ENCODE measurements around the gene NINJ2.
A peak's percentile ranks its signal among the peaks of the same experiment; 100 is the strongest.

NINJ2 gene

DNA sequence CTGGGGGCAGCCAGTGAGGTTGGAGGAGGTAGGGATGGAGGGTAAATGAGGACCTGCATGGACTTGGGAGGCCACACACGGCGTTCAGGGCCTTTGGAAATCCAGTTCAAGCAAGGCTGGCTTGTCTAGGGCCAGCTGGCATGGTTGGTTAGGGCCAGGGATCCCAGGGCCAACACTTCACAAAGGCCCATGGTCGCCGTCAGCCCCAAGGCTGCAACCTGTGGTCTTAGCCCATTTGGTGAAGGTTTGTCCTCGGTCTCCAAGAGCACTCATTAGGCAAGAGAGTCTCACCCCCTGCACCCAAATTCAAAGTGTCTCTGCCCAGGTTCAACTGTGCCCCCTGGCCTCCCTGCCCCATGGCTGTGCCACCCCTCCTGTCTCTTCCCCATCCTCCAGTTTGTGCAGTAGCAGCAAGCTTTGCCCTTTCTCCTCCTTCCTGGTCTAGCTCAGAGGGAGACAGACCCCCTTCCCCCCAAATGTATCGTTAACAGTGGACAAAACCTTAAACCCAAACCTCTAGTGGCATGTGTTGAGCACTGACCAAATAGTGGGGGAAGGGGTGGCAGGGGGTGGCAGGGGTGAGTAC is 94.1 kb downstream of the NINJ2 start:
- Mint-ChIP-seq H3K9me3 (no peaks in the 10 kb centered on the region), H3K27ac (no peak overlapping the region), H3K4me1 (peaks cover 60% of the 10 kb centered on the region), H3K4me3 (peak overlapping the region in 1 of 2 donors; percentile 91), H3K27me3 (no peaks in the 10 kb centered on the region)
- DNase-seq (no peak), ATAC-seq (no peak)

GRCh38 chr12:568486-568885 is 94.8 kb downstream of the NINJ2 start:
- Mint-ChIP-seq H3K27ac (peak overlapping the region in 1 of 2 donors; percentile 17), H3K4me1 (peaks cover 63% of the 10 kb centered on the region), H3K4me3 (no peak overlapping the region), H3K9me3 (no peaks in the 10 kb centered on the region), H3K27me3 (no peaks in the 10 kb centered on the region)
- ATAC-seq (no peak), DNase-seq (no peak)

- ATAC-seq (no peak), DNase-seq (no peak)
- Mint-ChIP-seq H3K4me3 (no peak overlapping the region), H3K4me1 (peaks cover 70% of the 10 kb centered on the region), H3K27ac (no peak overlapping the region), H3K27me3 (no peaks in the 10 kb centered on the region), H3K9me3 (no peaks in the 10 kb centered on the region)
Measured at GRCh38 chr12:565589-566105, 97.6 kb downstream of the NINJ2 start.

DNA sequence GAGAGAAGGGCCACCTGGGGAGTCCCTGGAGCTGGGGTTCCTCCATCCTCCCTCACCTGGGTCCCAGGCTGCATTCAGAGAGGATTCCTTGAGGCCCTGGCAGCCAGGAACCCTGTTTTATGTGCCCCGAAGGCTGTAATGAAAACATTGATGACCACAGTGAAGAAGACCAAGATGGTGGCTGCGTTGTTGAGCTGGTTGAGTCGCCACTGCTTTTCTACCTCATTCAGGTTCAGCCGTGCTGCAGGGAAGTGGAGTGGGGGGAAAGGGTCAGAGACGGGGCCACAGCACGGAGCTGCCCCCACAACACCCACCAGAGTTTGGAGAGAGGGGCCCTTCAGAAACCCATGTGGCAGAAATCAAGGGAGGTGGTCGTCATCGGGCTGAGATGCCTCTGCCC is 98.1 kb downstream of the NINJ2 start:
- H3K4me1 Mint-ChIP-seq, result peaks cover 70% of the 10 kb centered on the region
- H3K27ac Mint-ChIP-seq, result no peak overlapping the region
- DNase-seq (no peak), ATAC-seq (no peak)
- no peaks in the 10 kb centered on the region for H3K9me3 Mint-ChIP-seq
- H3K4me3 Mint-ChIP-seq, result peak overlapping the region in 1 of 2 donors; percentile 2
- no peaks in the 10 kb centered on the region for H3K27me3 Mint-ChIP-seq

DNA sequence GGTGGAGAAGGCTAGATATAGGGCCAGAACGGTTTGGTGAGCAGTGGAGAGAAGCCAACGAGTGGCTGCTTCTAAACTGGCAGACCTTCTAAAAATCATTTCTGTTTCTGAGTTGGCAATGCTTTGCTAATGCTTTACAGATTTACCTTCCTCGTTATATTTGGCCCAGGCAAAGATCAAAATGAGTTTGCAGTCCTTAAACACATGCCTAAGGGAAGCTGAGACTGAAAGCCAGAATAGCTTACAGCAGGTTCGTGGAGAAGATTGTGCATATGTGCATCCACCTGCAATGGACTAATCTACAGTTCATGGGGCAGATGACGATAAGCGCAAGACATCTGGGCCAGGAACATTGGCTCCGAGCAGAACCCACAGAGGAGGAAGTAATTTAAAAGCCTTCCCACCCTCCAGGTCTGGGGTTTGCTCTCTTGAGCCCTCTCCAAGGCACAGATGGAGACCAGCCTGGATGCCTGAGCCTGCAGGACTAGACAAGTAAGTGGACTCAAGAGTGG is 99.4 kb downstream of the NINJ2 start:
- Mint-ChIP-seq H3K4me1 (peaks cover 62% of the 10 kb centered on the region), H3K4me3 (peak overlapping the region; percentile 77 to 81), H3K27me3 (no peaks in the 10 kb centered on the region), H3K27ac (peak overlapping the region; percentile 43 to 95), H3K9me3 (no peaks in the 10 kb centered on the region)
- DNase-seq (no peak), ATAC-seq (no peak)

DNA sequence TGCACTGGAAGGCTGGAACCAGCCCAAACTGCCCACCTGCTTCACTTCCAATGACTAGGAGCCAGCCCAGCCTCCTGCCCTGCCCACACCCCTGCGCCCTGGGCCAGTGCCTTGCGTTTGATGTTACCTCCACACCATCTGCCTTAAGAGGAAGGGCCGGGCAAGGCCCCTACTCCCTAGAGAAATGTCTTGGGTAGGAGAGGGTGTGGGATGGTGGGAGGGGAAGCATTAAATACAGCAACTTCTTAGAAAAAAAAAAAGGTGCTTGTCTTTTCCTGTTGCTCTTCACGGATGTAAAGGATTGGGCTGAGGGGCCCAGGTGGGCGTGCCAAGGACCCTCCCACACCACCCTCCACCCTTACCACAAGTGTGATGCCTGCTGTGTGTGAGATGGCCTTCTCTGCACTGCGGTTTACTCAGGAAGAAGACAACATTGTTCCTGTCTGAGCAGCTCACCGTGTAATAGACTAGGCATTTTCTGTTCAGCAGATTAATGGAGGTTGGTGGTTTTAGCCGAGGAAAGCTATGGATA is 99.9 kb downstream of the NINJ2 start:
- Mint-ChIP-seq H3K4me3 (peak overlapping the region; percentile 77 to 81), H3K9me3 (no peaks in the 10 kb centered on the region), H3K27me3 (no peaks in the 10 kb centered on the region), H3K27ac (peak overlapping the region; percentile 43 to 95), H3K4me1 (peaks cover 59% of the 10 kb centered on the region)
- ATAC-seq (peak; percentile 80), DNase-seq (peak in 1 of 2 donors; percentile 49)

- H3K27ac Mint-ChIP-seq, result peak overlapping the region in 1 of 2 donors; percentile 38
- H3K27me3 Mint-ChIP-seq, result no peaks in the 10 kb centered on the region
- no peaks in the 10 kb centered on the region for H3K9me3 Mint-ChIP-seq
- DNase-seq (no peak), ATAC-seq (peak; percentile 25)
- peak overlapping the region; percentile 77 to 81 for H3K4me3 Mint-ChIP-seq
- peaks cover 56% of the 10 kb centered on the region for H3K4me1 Mint-ChIP-seq
Measured at GRCh38 chr12:562634-563033, 100.6 kb downstream of the NINJ2 start.

DNA sequence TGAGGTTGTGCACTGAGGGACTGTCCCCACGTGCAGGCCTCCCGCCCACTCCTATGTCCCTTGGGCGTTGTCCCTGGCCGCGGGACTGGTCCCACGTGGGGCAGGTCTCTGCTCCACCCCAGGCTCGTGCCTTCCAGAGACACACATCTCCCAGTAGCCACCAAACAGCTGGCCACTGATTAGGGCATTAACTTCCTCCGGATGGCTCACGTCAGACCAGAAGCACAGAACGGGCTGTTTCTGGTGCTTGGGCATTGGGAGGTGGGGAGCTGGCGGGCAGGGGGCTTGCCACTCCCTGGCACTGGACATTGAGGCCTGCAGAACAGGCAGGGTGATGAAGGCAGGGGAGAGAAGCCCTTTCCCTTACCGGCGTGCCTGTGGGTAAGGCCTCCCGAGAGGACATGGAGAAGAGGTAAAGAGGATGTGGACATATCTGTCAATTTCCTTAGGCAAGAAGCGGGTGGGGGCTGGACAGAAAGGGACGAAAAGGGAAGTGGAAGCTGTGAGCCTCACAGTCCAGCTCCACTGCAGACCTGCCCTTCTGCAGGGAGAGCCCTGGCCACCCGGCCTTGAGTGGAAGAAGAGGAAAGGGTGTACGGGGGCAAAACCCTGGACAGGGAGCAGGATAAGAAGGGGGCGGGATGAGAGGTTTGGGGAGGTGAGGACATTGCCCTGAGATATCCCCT is 101.2 kb downstream of the NINJ2 start:
- H3K4me1 Mint-ChIP-seq, result peaks cover 56% of the 10 kb centered on the region
- DNase-seq (no peak), ATAC-seq (no peak)
- H3K27me3 Mint-ChIP-seq, result no peaks in the 10 kb centered on the region
- no peaks in the 10 kb centered on the region for H3K9me3 Mint-ChIP-seq
- peak overlapping the region; percentile 5 to 23 for H3K4me3 Mint-ChIP-seq
- H3K27ac Mint-ChIP-seq, result peak overlapping the region in 1 of 2 donors; percentile 38

- no peak for ATAC-seq
- Mint-ChIP-seq H3K27ac (no peak overlapping the region), H3K4me3 (no peak overlapping the region), H3K4me1 (peaks cover 56% of the 10 kb centered on the region), H3K9me3 (no peaks in the 10 kb centered on the region), H3K27me3 (no peaks in the 10 kb centered on the region)
- DNase-seq, result no peak
Measured at GRCh38 chr12:561391-561705, 101.9 kb downstream of the NINJ2 start.

DNA sequence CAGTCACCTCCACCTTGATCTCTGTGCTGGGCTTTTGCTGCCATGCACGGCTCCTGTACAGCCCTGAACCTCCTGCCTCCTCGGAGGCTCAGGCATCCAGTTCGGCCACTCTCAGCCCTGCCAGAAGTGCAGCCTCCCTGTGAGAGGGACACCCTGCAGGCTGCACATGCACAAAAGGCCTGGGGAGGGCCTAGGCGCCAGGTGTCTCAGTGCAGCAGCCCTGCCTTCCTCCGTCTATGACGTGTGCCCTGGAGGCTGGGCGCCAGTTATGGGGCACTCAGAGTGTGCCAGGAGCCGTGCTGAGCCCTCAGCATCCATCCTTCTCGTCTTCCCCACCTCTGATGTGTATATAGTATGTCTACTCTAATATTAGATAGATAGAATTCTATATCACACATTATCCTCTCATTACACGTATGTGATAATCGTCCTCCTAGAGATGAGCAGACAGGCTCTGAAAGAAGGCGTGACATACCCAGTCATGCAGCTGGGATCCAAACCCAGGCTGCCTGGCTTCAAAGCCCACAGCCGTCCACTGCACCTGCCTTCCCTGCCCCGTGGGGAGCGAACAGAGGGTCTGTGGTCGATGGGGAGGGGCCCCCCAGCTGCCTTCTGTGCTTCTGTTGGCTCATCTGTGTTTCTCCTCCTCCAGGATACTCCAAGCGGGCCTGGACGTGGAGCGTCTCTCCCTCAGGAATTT is 102.4 kb downstream of the NINJ2 start:
- ATAC-seq (no peak), DNase-seq (no peak)
- Mint-ChIP-seq H3K27ac (no peak overlapping the region), H3K4me3 (no peak overlapping the region), H3K9me3 (no peaks in the 10 kb centered on the region), H3K4me1 (peaks cover 51% of the 10 kb centered on the region), H3K27me3 (no peaks in the 10 kb centered on the region)

DNA sequence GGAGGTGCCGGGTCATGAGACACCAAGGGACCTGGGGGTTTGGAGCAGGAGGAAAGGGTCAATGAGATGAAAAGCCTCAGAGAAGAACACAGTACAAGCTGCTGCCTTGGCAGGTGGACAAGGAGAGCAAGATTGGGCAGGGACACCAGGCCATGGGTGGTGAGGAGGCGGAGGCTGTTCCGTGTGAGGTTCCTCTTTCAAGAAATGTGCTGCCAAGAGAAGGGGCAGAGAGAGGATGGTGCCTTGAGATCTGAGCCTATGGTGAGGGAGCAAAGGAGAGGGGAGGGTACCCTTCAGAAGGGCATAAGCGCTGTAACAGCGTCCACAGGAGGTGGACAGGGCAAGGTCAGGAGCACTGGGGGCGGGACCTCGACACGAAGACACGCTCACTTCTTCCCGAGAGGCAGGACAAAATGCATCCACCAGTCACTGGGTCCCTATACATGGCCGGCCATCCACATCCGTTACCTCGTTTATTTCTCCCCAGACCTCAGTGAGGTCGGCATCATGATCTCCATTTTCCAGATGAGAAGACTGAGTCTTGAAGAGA is 103.3 kb downstream of the NINJ2 start:
- no peaks in the 10 kb centered on the region for H3K27me3 Mint-ChIP-seq
- H3K4me1 Mint-ChIP-seq, result peaks cover 43% of the 10 kb centered on the region
- ATAC-seq (no peak), DNase-seq (no peak)
- H3K9me3 Mint-ChIP-seq, result no peaks in the 10 kb centered on the region
- H3K4me3 Mint-ChIP-seq, result no peak overlapping the region
- H3K27ac Mint-ChIP-seq, result peak overlapping the region in 1 of 2 donors; percentile 67

GRCh38 chr12:559208-559905 is 103.9 kb downstream of the NINJ2 start:
- H3K4me1 Mint-ChIP-seq, result peaks cover 38% of the 10 kb centered on the region
- peak overlapping the region in 1 of 2 donors; percentile 67 for H3K27ac Mint-ChIP-seq
- no peaks in the 10 kb centered on the region for H3K27me3 Mint-ChIP-seq
- no peaks in the 10 kb centered on the region for H3K9me3 Mint-ChIP-seq
- no peak overlapping the region for H3K4me3 Mint-ChIP-seq
- ATAC-seq (no peak), DNase-seq (no peak)

GRCh38 chr12:558580-558979 is 104.7 kb downstream of the NINJ2 start:
- Mint-ChIP-seq H3K4me3 (no peak overlapping the region), H3K27me3 (no peaks in the 10 kb centered on the region), H3K9me3 (no peaks in the 10 kb centered on the region), H3K27ac (no peak overlapping the region), H3K4me1 (peaks cover 36% of the 10 kb centered on the region)
- DNase-seq, result no peak
- ATAC-seq, result no peak

- ATAC-seq (no peak), DNase-seq (no peak)
- Mint-ChIP-seq H3K27me3 (no peaks in the 10 kb centered on the region), H3K27ac (no peak overlapping the region), H3K9me3 (no peaks in the 10 kb centered on the region), H3K4me1 (peaks cover 36% of the 10 kb centered on the region), H3K4me3 (no peak overlapping the region)
Measured at GRCh38 chr12:556498-556897, 106.7 kb downstream of the NINJ2 start.

DNA sequence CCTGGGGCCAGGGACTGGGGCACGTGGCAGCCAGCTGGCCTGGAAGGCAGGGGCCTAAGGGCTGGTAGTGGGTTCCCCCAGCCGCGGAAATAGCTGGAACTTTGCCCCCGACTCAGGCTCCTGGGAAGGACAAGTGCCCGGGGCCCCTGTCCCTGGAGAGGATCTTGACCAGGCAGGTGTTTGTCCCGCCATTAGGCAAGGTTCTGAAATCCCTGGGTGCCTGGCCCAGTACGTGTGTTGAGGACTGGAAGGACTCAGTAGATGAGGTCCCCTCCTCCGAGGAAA is 109.3 kb downstream of the NINJ2 start:
- DNase-seq (no peak), ATAC-seq (no peak)
- Mint-ChIP-seq H3K9me3 (no peaks in the 10 kb centered on the region), H3K4me3 (peak overlapping the region; percentile 55 to 86), H3K4me1 (peaks cover 31% of the 10 kb centered on the region), H3K27me3 (no peaks in the 10 kb centered on the region), H3K27ac (peak overlapping the region in 1 of 2 donors; percentile 96)

Measured in stimulated activated naive CD8-positive, alpha-beta T cell treated with anti-CD3 and anti-CD28 coated beads, Interleukin-15, amount 100 ng/mL, for 72 hours (primary cell).